ENCODE data around the gene ITPK1.

ITPK1 gene

GRCh38 chr14:92942136-92942535, 173.6 kb downstream of the ITPK1 start:
- no peak for DNase-seq (ENCODE audit: low read depth in 2 of 3, low spot score in 2 of 3)

- no peak for DNase-seq (ENCODE audit: low read depth in 2 of 3, low spot score in 2 of 3)
These were observed 174.2 kb downstream of the ITPK1 start for GRCh38 chr14:92941531-92941930.

- no peak for DNase-seq (ENCODE audit: low read depth in 2 of 3, low spot score in 2 of 3)
These were observed 175.2 kb downstream of the ITPK1 start for GRCh38 chr14:92940543-92940942.

GRCh38 chr14:92939699-92940098, 176.0 kb downstream of the ITPK1 start:
- no peak for DNase-seq (ENCODE audit: low read depth in 2 of 3, low spot score in 2 of 3)

GRCh38 chr14:92938890-92939671, 176.6 kb downstream of the ITPK1 start:
- no peak for DNase-seq (ENCODE audit: low read depth in 2 of 3, low spot score in 2 of 3)

GRCh38 chr14:92938235-92938875, 177.4 kb downstream of the ITPK1 start:
- DNase-seq (ENCODE audit: low read depth in 2 of 3, low spot score in 2 of 3): no peak

GRCh38 chr14:92937051-92937937, 178.4 kb downstream of the ITPK1 start:
- DNase-seq (ENCODE audit: low read depth in 2 of 3, low spot score in 2 of 3): no peak

GRCh38 chr14:92936085-92936484, 179.6 kb downstream of the ITPK1 start:
- no peak for DNase-seq (ENCODE audit: low read depth in 2 of 3, low spot score in 2 of 3)

GRCh38 chr14:92935446-92935845, 180.3 kb downstream of the ITPK1 start:
- no peak for DNase-seq (ENCODE audit: low read depth in 2 of 3, low spot score in 2 of 3)

- DNase-seq (ENCODE audit: low read depth in 2 of 3, low spot score in 2 of 3): no peak
These were observed 181.3 kb downstream of the ITPK1 start for GRCh38 chr14:92934196-92935085.

GRCh38 chr14:92933481-92933880, 182.2 kb downstream of the ITPK1 start:
- DNase-seq (ENCODE audit: low read depth in 2 of 3, low spot score in 2 of 3): no peak

- DNase-seq (ENCODE audit: low read depth in 2 of 3, low spot score in 2 of 3): no peak
These were observed 183.0 kb downstream of the ITPK1 start for GRCh38 chr14:92932448-92933395.

GRCh38 chr14:92931681-92932447, 183.9 kb downstream of the ITPK1 start:
- DNase-seq (ENCODE audit: low read depth in 2 of 3, low spot score in 2 of 3): no peak

- no peak for DNase-seq (ENCODE audit: low read depth in 2 of 3, low spot score in 2 of 3)
These were observed 184.8 kb downstream of the ITPK1 start for GRCh38 chr14:92930737-92931602.

GRCh38 chr14:92929689-92930608, 185.8 kb downstream of the ITPK1 start:
- no peak for DNase-seq (ENCODE audit: low read depth in 2 of 3, low spot score in 2 of 3)

GRCh38 chr14:92928961-92929688, 186.6 kb downstream of the ITPK1 start:
- no peak for DNase-seq (ENCODE audit: low read depth in 2 of 3, low spot score in 2 of 3)

Measured in activated CD8-positive, alpha-beta memory T cell treated with anti-CD3 and anti-CD28 coated beads for 48 hours (primary cell).